ENCODE measurements around the gene MLKL.

DNA sequence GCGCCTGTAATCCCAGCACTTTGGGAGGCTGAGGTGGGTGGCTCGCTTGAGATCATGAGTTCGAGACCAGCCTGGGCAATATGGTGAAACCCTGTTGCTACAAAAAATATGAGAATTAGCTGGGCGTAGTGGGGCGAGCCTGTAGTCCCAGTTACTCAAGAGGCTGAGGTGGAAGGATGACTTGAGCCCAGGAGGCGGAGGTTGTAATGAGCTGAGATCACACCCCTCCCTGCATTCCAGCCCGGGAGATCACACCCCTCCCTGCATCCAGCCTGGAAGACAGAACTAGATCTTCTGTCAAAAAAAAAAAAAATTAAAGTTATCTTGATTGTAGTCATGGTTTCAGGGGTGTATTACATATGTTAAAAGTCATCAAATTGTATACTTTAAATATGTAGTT, 67.0 kb downstream of the MLKL start:
- TF ChIP-seq POLR2A (IDR thresholded peaks at IDR 0.05) (no peak), CTCF (IDR thresholded peaks at IDR 0.05) (no peak)

Measured in prostate gland (tissue), 2 donors.